H1 (cell line): ENCODE measurements around the gene DPH6.

Source experiments
- CEBPB ChIP-seq: IDR thresholded peaks from 2 replicates; pipeline ENCODE4 v1.6.1; 2012; ENCODE audit warnings: low read depth, low read length
- CHD1 ChIP-seq: IDR thresholded peaks from 2 replicates; pipeline ENCODE4 v1.6.1; 2012; ENCODE audit warnings: low read depth, low read length, improper control_type of control experiment
- EP300 ChIP-seq, 2 experiments: IDR thresholded peaks; 1 replicate in 1 of 2; 2 replicates in 1 of 2; pipeline ENCODE4 v1.6.1; 2011 to 2012; ENCODE audit warnings: low read depth in 2 of 2, low read length in 2 of 2, mild to moderate bottlenecking in 2 of 2, borderline replicate concordance in 1 of 2, inconsistent platforms in 1 of 2, moderate library complexity in 1 of 2
- JUN ChIP-seq: IDR thresholded peaks from 2 replicates; pipeline ENCODE4 v1.6.1; 2011; ENCODE audit warnings: low read depth, mild to moderate bottlenecking, improper control_type of control experiment, low read length
- MAFK ChIP-seq: IDR thresholded peaks from 2 replicates; pipeline ENCODE4 v1.6.1; 2012; ENCODE audit warnings: low read depth, mild to moderate bottlenecking, improper control_type of control experiment, low read length
- POLR2A ChIP-seq, 2 experiments: IDR thresholded peaks; 1 replicate in 1 of 2; 2 replicates in 1 of 2; pipeline ENCODE4 v1.6.1; 2011; ENCODE audit warnings: low read depth in 2 of 2, low read length in 2 of 2, mild to moderate bottlenecking in 2 of 2; ENCODE audit errors: control extremely low read depth in 1 of 2
- POLR2AphosphoS5 ChIP-seq: IDR thresholded peaks from 2 replicates; pipeline ENCODE4 v1.6.1; 2011; ENCODE audit warnings: low read depth, low read length
- SP2 ChIP-seq: IDR thresholded peaks from 2 replicates; pipeline ENCODE4 v1.6.1; 2012; ENCODE audit warnings: mild to moderate bottlenecking, low read length, inconsistent platforms
- TF ChIP-seq, protein P1 (sequence below), 3 experiments: IDR thresholded peaks; 1 replicate in 2 of 3; 2 replicates in 1 of 3; pipeline versions ENCODE4 v1.5.1 to v1.6.1; 2011; ENCODE audit warnings: low read length in 3 of 3, mild to moderate bottlenecking in 3 of 3, inconsistent platforms in 2 of 3, low read depth in 1 of 3, moderate library complexity in 1 of 3; ENCODE audit not compliant: insufficient read depth in 1 of 3; ENCODE audit errors: control extremely low read depth in 1 of 3

DNA sequence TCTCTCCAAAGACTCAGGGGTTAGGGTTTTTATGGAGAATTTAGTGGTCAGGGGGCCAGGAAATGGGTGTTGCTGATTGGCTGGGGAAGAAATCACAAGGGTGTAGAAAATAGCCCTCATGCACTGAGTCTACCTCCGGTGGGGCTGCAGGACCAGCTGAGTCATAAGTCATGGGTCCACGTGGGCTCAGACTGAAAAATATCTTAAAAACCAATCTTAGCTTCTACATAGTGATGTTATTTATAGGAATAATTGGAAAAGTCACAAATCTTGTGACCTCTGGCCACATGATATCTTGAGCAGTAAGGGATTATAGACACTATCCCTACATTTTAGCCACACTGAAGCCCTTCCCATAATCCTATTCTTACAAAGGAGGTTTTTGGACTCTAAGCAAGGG lies 224.0 kb downstream of the DPH6 start:
- TF ChIP-seq, protein P1, sequence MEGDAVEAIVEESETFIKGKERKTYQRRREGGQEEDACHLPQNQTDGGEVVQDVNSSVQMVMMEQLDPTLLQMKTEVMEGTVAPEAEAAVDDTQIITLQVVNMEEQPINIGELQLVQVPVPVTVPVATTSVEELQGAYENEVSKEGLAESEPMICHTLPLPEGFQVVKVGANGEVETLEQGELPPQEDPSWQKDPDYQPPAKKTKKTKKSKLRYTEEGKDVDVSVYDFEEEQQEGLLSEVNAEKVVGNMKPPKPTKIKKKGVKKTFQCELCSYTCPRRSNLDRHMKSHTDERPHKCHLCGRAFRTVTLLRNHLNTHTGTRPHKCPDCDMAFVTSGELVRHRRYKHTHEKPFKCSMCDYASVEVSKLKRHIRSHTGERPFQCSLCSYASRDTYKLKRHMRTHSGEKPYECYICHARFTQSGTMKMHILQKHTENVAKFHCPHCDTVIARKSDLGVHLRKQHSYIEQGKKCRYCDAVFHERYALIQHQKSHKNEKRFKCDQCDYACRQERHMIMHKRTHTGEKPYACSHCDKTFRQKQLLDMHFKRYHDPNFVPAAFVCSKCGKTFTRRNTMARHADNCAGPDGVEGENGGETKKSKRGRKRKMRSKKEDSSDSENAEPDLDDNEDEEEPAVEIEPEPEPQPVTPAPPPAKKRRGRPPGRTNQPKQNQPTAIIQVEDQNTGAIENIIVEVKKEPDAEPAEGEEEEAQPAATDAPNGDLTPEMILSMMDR (IDR thresholded peaks at IDR 0.05; ENCODE audit: control extremely low read depth in 1 of 3, insufficient read depth in 1 of 3, low read depth in 1 of 3, low read length in 3 of 3) = no peak
- TF ChIP-seq MAFK (no peak), CHD1 (no peak), EP300 (IDR thresholded peaks at IDR 0.05; ENCODE audit: borderline replicate concordance in 1 of 2, low read depth in 2 of 2, low read length in 2 of 2) (no peak), SP2 (no peak), CEBPB (no peak), JUN (no peak), POLR2AphosphoS5 (no peak), POLR2A (IDR thresholded peaks at IDR 0.05; ENCODE audit: control extremely low read depth in 1 of 2, low read depth in 2 of 2, low read length in 2 of 2) (no peak)
